H9 (cell line): ENCODE measurements around the gene RNF126. TPM values are rescaled to one million over a fixed set of nuclear protein-coding genes. Genes with fewer than 3 reads are reported as not detected.
A peak's percentile ranks its signal among the peaks of the same experiment; 100 is the strongest.

Experiments used
- DNase-seq: peaks from one replicate; pipeline ENCODE4 v3.0.0-alpha.2; 2017
- H2AFZ ChIP-seq: one replicate; pipeline ENCODE4 v1.6.1; 2013; ENCODE audit warnings: mild to moderate bottlenecking, low read length, control low read depth, moderate library complexity
- H2AK5ac ChIP-seq: 2 replicates; pipeline ENCODE4 v1.6.1; 2013; ENCODE audit warnings: low read length, control low read depth, mixed read lengths; ENCODE audit not compliant: insufficient read length
- H2BK120ac ChIP-seq: one replicate; pipeline ENCODE4 v1.6.1; 2013; ENCODE audit warnings: low read depth, mild to moderate bottlenecking, low read length, control low read depth, inconsistent platforms; ENCODE audit not compliant: poor library complexity, severe bottlenecking
- H2BK12ac ChIP-seq: 2 replicates; pipeline ENCODE4 v1.6.1; 2013; ENCODE audit warnings: low read length, control low read depth, mixed read lengths, low read depth; ENCODE audit not compliant: insufficient read length
- H2BK15ac ChIP-seq: 2 replicates; pipeline ENCODE4 v1.6.1; 2013; ENCODE audit warnings: low read depth, low read length, control low read depth
- H2BK20ac ChIP-seq: one replicate; pipeline ENCODE4 v1.6.1; 2013; ENCODE audit warnings: low read depth, mild to moderate bottlenecking, low read length, control low read depth, inconsistent platforms; ENCODE audit not compliant: poor library complexity, severe bottlenecking
- H2BK5ac ChIP-seq: 2 replicates; pipeline ENCODE4 v1.6.1; 2013; ENCODE audit warnings: low read length, control low read depth, mixed read lengths; ENCODE audit not compliant: insufficient read length
- H3K14ac ChIP-seq: 2 replicates; pipeline ENCODE4 v1.6.1; 2013; ENCODE audit warnings: low read length, control low read depth; ENCODE audit not compliant: insufficient read depth
- H3K18ac ChIP-seq: 2 replicates; pipeline ENCODE4 v1.6.1; 2013; ENCODE audit warnings: low read depth, mild to moderate bottlenecking, mixed read lengths, low read length, control low read depth; ENCODE audit not compliant: insufficient read length
- H3K23ac ChIP-seq: 2 replicates; pipeline ENCODE4 v1.6.1; 2013; ENCODE audit warnings: low read length, control low read depth, mixed read lengths, low read depth; ENCODE audit not compliant: insufficient read length
- H3K23me2 ChIP-seq: 2 replicates; pipeline ENCODE4 v1.6.1; 2013; ENCODE audit warnings: low read depth, mild to moderate bottlenecking, mixed read lengths, low read length, control low read depth; ENCODE audit not compliant: insufficient read length, poor library complexity, severe bottlenecking
- H3K27ac ChIP-seq: 2 replicates; pipeline ENCODE4 v1.5.1; 2013; ENCODE audit warnings: low read length, control low read depth, mixed read lengths, low read depth; ENCODE audit not compliant: insufficient read length
- H3K27me3 ChIP-seq: 2 replicates; pipeline ENCODE4 v1.6.1; 2013; ENCODE audit warnings: low read length, control low read depth, inconsistent platforms; ENCODE audit not compliant: insufficient read depth
- H3K4ac ChIP-seq: 2 replicates; pipeline ENCODE4 v1.6.1; 2013; ENCODE audit warnings: low read depth, mild to moderate bottlenecking, control low read depth, inconsistent platforms, low read length, moderate library complexity
- H3K4me1 ChIP-seq: 2 replicates; pipeline ENCODE4 v1.6.1; 2013; ENCODE audit warnings: low read length, control low read depth, inconsistent platforms; ENCODE audit not compliant: insufficient read depth
- H3K4me2 ChIP-seq: 2 replicates; pipeline ENCODE4 v1.6.1; 2013; ENCODE audit warnings: low read length, control low read depth, mixed read lengths; ENCODE audit not compliant: insufficient read length, insufficient read depth
- H3K56ac ChIP-seq: 2 replicates; pipeline ENCODE4 v1.6.1; 2013; ENCODE audit warnings: low read depth, mild to moderate bottlenecking, mixed read lengths, low read length, control low read depth; ENCODE audit not compliant: insufficient read length
- H3K79me1 ChIP-seq: 2 replicates; pipeline ENCODE4 v1.6.1; 2013; ENCODE audit warnings: low read depth, mild to moderate bottlenecking, moderate library complexity, low read length, control low read depth, inconsistent platforms; ENCODE audit not compliant: insufficient read depth, poor library complexity, severe bottlenecking
- H3K79me2 ChIP-seq: 2 replicates; pipeline ENCODE4 v1.6.1; 2013; ENCODE audit warnings: low read length, control low read depth, inconsistent platforms; ENCODE audit not compliant: insufficient read depth
- H3K9ac ChIP-seq: 2 replicates; pipeline ENCODE4 v1.6.1; 2013; ENCODE audit warnings: low read length, control low read depth, mixed read lengths; ENCODE audit not compliant: insufficient read length; ENCODE audit errors: extremely low read depth
- H3K9me3 ChIP-seq: one replicate; pipeline ENCODE4 v1.6.1; 2013; ENCODE audit warnings: low read depth, low read length, inconsistent platforms; ENCODE audit not compliant: control insufficient read depth
- H3T11ph ChIP-seq: one replicate; pipeline ENCODE4 v1.6.1; 2013; ENCODE audit warnings: mild to moderate bottlenecking, low read length, control low read depth, inconsistent platforms
- H4K20me1 ChIP-seq: one replicate; pipeline ENCODE4 v1.6.1; 2013; ENCODE audit not compliant: control insufficient read depth, insufficient read length, insufficient read depth
- H4K5ac ChIP-seq: 2 replicates; pipeline ENCODE4 v1.6.1; 2013; ENCODE audit warnings: low read depth, mild to moderate bottlenecking, mixed read lengths, low read length, control low read depth; ENCODE audit not compliant: insufficient read length
- H4K8ac ChIP-seq: replicated peaks from 2 replicates; pipeline ENCODE4 v1.6.1; 2013; ENCODE audit warnings: low read length, control low read depth, mixed read lengths, low read depth; ENCODE audit not compliant: insufficient read length
- H4K91ac ChIP-seq: 2 replicates; pipeline ENCODE4 v1.6.1; 2013; ENCODE audit warnings: low read depth, mild to moderate bottlenecking, moderate library complexity, mixed read lengths, low read length, control low read depth; ENCODE audit not compliant: insufficient read length
- H3K27ac Mint-ChIP-seq, 3 experiments: 2 replicates in 2 of 3; 3 replicates in 1 of 3; pipeline ENCODE4 v1.8.0; 2020 to 2021; ENCODE audit warnings: mixed read lengths in 3 of 3, mild to moderate bottlenecking in 1 of 3, moderate library complexity in 1 of 3
- H3K27me3 Mint-ChIP-seq: 2 replicates; pipeline ENCODE4 v1.8.0; 2021; ENCODE audit warnings: low read depth, mild to moderate bottlenecking, moderate library complexity, mixed read lengths
- H3K36me3 Mint-ChIP-seq, 3 experiments: 2 replicates in 2 of 3; 3 replicates in 1 of 3; pipeline ENCODE4 v1.8.0; 2020 to 2021; ENCODE audit warnings: low read depth in 3 of 3, mixed read lengths in 3 of 3; ENCODE audit not compliant: insufficient read depth in 1 of 3
- H3K4me1 Mint-ChIP-seq, 2 experiments: 2 replicates each; pipeline ENCODE4 v1.8.0; 2020; ENCODE audit warnings: mixed read lengths in 2 of 2
- H3K4me3 Mint-ChIP-seq, 2 experiments: 2 replicates in 1 of 2; 3 replicates in 1 of 2; pipeline ENCODE4 v1.8.0; 2020 to 2021; ENCODE audit warnings: mild to moderate bottlenecking in 2 of 2, mixed read lengths in 2 of 2, moderate library complexity in 1 of 2
- H3K9me3 Mint-ChIP-seq, 2 experiments: 2 replicates in 1 of 2; 3 replicates in 1 of 2; pipeline ENCODE4 v1.8.0; 2020; ENCODE audit warnings: mild to moderate bottlenecking in 2 of 2, mixed read lengths in 2 of 2, moderate library complexity in 1 of 2
- CTCF ChIP-seq: fragments of 200-600 bp; sonication (generic); conservative IDR thresholded peaks from 3 replicates; pipeline ENCODE4 v1.8.0; 2021; ENCODE audit warnings: antibody characterized with exemption, mild to moderate bottlenecking
- WGBS: extraction: QIAGEN DNeasy Blood & Tissue Kit; methylation state at CpG from one replicate; pipeline ENCODE4 v1.1.7; 2013; ENCODE audit warnings: missing lambda C conversion rate, low lambda C conversion rate, mixed read lengths; ENCODE audit not compliant: insufficient read length; ENCODE audit errors: extremely low coverage; 5-methylcytosine and 5-hydroxymethylcytosine counted together
- total RNA-seq: library from RNA; stranded (reverse); gene quantifications from 2 replicates; pipeline ENCODE4 v1.2.1, GENCODE V29; 2021

Gene RNF126
- total RNA-seq, 1 experiment from 2014 or later = 81.9 TPM

- Mint-ChIP-seq H3K9me3 (no peaks in the 10 kb centered on the region), H3K4me1 (peaks cover 3 to 4% of the 10 kb centered on the region in 2 experiments; a peak in 1 of 4 replicates), H3K4me3 (no peak overlapping the region), H3K36me3 (peaks cover 18 to 35% (median 28%) of the 10 kb centered on the region in 3 experiments), H3K27ac (peak overlapping the region in 1 of 3 experiments; percentile 63; a peak in 1 of 7 replicates), H3K27me3 (no peaks in the 10 kb centered on the region)
- Histone ChIP-seq H3K79me2 (no peaks in the 10 kb centered on the region), H2AK5ac (no peak overlapping the region), H3K27me3 (no peaks in the 10 kb centered on the region), H3K18ac (no peak overlapping the region), H3K79me1 (no peaks in the 10 kb centered on the region), H2BK120ac (no peak overlapping the region), H4K20me1 (no peaks in the 10 kb centered on the region), H3K56ac (no peak overlapping the region), H2BK5ac (no peak overlapping the region), H3K4ac (no peak overlapping the region), H3K27ac (no peak overlapping the region), H2AFZ (no peak overlapping the region), H2BK15ac (no peak overlapping the region), H3K23me2 (no peaks in the 10 kb centered on the region), H3K14ac (no peak overlapping the region; the same call in 1 of the 2 replicates), H4K91ac (no peak overlapping the region), H3K23ac (no peak overlapping the region), H3K4me1 (no peaks in the 10 kb centered on the region), H3K4me2 (no peak overlapping the region), H4K8ac (no peak overlapping the region), H3K9me3 (no peaks in the 10 kb centered on the region), H2BK20ac (no peak overlapping the region), H4K5ac (no peak overlapping the region), H2BK12ac (no peak overlapping the region), H3T11ph (no peak overlapping the region), H3K9ac (no peak overlapping the region)
- TF ChIP-seq CTCF = no peak
- WGBS = no CpG with 5 or more reads among the region's 13 CpGs
- DNase-seq = no peak
Observed at GRCh38 chr19:611481-611868, 51.5 kb downstream of the RNF126 start.
